Loucy (cell line): Measurements from ENCODE around the gene PSMB2.
"Not testable (repeated sequence)": the region's sequence is repeated elsewhere in the genome, so short reads cannot be mapped to it uniquely, and the experiment has no call there.

Experiments
- EZH2phosphoT487 ChIP-seq: fragments of 200-600 bp; IDR thresholded peaks from 2 replicates; pipeline ENCODE4 v1.6.1; 2018; ENCODE audit warnings: antibody characterized with exemption, mild to moderate bottlenecking, moderate library complexity, borderline replicate concordance
- TF ChIP-seq, protein P1 (sequence below): fragments of 200-600 bp; sonication (generic); conservative IDR thresholded peaks from 2 replicates; pipeline ENCODE4 v1.5.1; 2014; ENCODE audit warnings: mild to moderate bottlenecking, antibody characterized with exemption, low read length

DNA sequence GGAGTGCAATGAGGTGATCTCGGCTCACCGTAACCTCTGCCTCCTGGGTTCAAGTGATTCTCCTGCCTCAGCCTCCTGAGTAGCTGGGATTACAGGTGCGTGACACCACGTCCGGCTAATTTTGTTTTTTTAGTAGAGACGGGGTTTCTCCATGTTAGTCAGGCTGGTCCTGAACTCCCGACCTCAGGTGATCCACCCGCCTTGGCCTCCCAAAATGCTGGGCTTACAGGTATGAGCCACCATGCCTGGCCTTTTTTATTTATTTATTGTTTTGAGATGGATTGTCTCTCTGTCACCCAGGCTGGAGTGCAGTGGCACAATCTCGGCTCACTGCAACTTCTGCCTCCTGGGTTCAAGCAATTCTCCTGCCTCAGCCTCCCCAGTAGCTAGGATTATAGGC is 59.7 kb downstream of the PSMB2 start:
- TF ChIP-seq, protein P1, sequence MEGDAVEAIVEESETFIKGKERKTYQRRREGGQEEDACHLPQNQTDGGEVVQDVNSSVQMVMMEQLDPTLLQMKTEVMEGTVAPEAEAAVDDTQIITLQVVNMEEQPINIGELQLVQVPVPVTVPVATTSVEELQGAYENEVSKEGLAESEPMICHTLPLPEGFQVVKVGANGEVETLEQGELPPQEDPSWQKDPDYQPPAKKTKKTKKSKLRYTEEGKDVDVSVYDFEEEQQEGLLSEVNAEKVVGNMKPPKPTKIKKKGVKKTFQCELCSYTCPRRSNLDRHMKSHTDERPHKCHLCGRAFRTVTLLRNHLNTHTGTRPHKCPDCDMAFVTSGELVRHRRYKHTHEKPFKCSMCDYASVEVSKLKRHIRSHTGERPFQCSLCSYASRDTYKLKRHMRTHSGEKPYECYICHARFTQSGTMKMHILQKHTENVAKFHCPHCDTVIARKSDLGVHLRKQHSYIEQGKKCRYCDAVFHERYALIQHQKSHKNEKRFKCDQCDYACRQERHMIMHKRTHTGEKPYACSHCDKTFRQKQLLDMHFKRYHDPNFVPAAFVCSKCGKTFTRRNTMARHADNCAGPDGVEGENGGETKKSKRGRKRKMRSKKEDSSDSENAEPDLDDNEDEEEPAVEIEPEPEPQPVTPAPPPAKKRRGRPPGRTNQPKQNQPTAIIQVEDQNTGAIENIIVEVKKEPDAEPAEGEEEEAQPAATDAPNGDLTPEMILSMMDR = not testable (repeated sequence)
- TF ChIP-seq EZH2phosphoT487 = not testable (repeated sequence)
